GM10248 (cell line): Measurements from ENCODE around the gene ABRACL.

ENCODE experiments used
- CTCF ChIA-PET: fragments of 300-600 bp; sonication (Branson Sonifier 250); formaldehyde crosslinking; extraction: SDS; loops from one replicate; lab custom pipeline; 2021; ENCODE audit warnings: antibody characterized with exemption; lab: Yijun Ruan, JAX
- POLR2A ChIA-PET: fragments of 350-650 bp; sonication (Branson Sonifier 250); formaldehyde crosslinking; extraction: SDS; loops from one replicate; lab custom pipeline; 2020; ENCODE audit warnings: antibody characterized with exemption; lab: Yijun Ruan, JAX
- DNase-seq: peaks from one replicate; pipeline ENCODE4 v3.0.0; 2012; ENCODE audit errors: extremely low spot score
- CTCF ChIP-seq: IDR thresholded peaks from 2 replicates; pipeline ENCODE4 v1.5.1; 2012; ENCODE audit warnings: mild to moderate bottlenecking, low read depth; ENCODE audit errors: extremely low read depth, missing control alignments, control extremely low read depth

The ABRACL gene

GRCh38 chr6:139050770-139051313 is 22.3 kb downstream of the ABRACL start:
- TF ChIP-seq CTCF = no peak
- DNase-seq = no peak
- CTCF ChIA-PET = no interaction called here
- POLR2A ChIA-PET = no interaction called here

- DNase-seq = no peak
- ChIA-PET CTCF (no interaction called here), POLR2A (no interaction called here)
- TF ChIP-seq CTCF = no peak
Observed at GRCh38 chr6:139051396-139052060, 23.0 kb downstream of the ABRACL start.

- CTCF ChIA-PET = interaction anchor here (2.1 to 2.5 kb wide), 2 partner anchors 12 to 13 kb away, joined by 5 to 9 read pairs; no protein-coding TSS in a partner anchor
Observed at GRCh38 chr6:139053382-139053781, 24.8 kb downstream of the ABRACL start.

GRCh38 chr6:139054001-139054400 is 25.5 kb downstream of the ABRACL start:
- ChIA-PET CTCF (interaction anchor here (1.1 to 2.5 kb wide), 3 partner anchors 12 to 65 kb away, joined by 3 to 9 read pairs (median 5); no protein-coding TSS in a partner anchor), POLR2A (no interaction called here)
- no peak for DNase-seq
- TF ChIP-seq CTCF = no peak

More at GRCh38 chr6:139053382-139053781, 24.8 kb downstream of the ABRACL start:
- no peak for TF ChIP-seq CTCF
- POLR2A ChIA-PET = no interaction called here
- DNase-seq = no peak

GRCh38 chr6:139055709-139056108 is 27.2 kb downstream of the ABRACL start:
- no peak for TF ChIP-seq CTCF
- CTCF ChIA-PET = interaction anchor here (0.9 to 1.2 kb wide), 3 partner anchors 8 to 241 kb away, joined by 3 read pairs; no protein-coding TSS in a partner anchor
- DNase-seq = no peak
- POLR2A ChIA-PET = no interaction called here

GRCh38 chr6:139058029-139058428 is 29.5 kb downstream of the ABRACL start:
- no peak for TF ChIP-seq CTCF
- DNase-seq = no peak
- ChIA-PET CTCF (interaction anchor here (1.0 to 1.4 kb wide), 2 partner anchors 8 to 14 kb away, joined by 3 read pairs; no protein-coding TSS in a partner anchor), POLR2A (no interaction called here)
